H7 (cell line): ENCODE data around the gene DIS3. TPM values are rescaled to one million over a fixed set of nuclear protein-coding genes. Genes with fewer than 3 reads are reported as not detected.
A peak's percentile ranks its signal among the peaks of the same experiment; 100 is the strongest.
"Not testable (repeated sequence)": the region's sequence is repeated elsewhere in the genome, so short reads cannot be mapped to it uniquely, and the experiment has no call there.

Experiments used
- DNase-seq: peaks from one replicate; pipeline ENCODE4 v3.0.0; 2012
- H3K27me3 ChIP-seq: 2 replicates; pipeline ENCODE4 v1.6.0; 2011; ENCODE audit warnings: mild to moderate bottlenecking, low read length; ENCODE audit not compliant: control insufficient read depth, insufficient read depth
- H3K36me3 ChIP-seq: replicated peaks from 2 replicates; pipeline ENCODE4 v1.5.1; 2011; ENCODE audit warnings: low read length; ENCODE audit not compliant: control insufficient read depth, insufficient read depth
- H3K4me3 ChIP-seq: 2 replicates; pipeline ENCODE4 v1.5.1; 2011; ENCODE audit warnings: low read depth, mild to moderate bottlenecking, control low read depth, low read length, moderate library complexity; ENCODE audit not compliant: insufficient read depth
- total RNA-seq: library from RNA; depleted of rRNA; stranded (reverse); fragments of >200 nt; shearing (Covaris generic); gene quantifications from 2 replicates; pipeline ENCODE4 v1.2.3, GENCODE V29; 2014

DIS3 gene
- total RNA-seq, 1 experiment from 2014 or later: 33.3 TPM

DNA sequence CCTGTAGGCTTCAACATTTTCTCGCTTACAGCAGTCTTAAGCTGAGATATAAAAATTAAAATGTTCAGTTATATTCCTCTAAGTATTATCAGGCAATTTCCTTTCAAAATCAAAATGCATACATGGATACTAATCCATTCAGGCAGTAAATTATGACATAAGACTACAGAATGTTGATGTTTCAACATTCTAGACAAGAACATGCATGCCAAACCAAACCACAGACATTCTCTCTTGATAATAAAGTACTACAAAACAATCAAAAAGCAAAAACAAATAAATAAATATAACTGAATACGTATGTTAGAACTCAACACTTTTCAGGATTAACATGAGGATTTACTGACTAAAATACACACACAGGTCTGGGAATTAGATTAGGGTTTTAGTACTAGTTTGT, 7.7 kb downstream of the DIS3 start:
- Histone ChIP-seq H3K4me3 (no peak overlapping the region), H3K36me3 (peaks cover 23% of the 10 kb centered on the region), H3K27me3 (no peaks in the 10 kb centered on the region)
- no peak for DNase-seq

DNA sequence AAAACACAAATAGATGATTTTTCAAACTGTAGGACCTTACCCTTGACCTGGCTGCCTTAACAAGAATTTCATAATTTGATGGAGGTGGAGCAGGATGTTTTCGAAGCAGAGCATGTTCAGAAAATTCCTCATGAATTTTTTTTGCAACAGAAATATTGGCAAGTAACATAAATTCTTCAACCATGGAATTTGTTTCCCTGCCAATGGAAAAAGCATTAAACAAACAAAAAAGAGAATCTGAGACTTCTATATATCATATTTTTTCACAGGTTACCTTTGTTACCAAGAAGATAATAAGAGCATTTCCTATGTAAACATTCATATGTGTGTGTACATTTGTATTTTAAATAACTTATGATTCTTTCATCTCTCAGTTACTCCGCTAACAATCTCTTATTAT, 18.3 kb downstream of the DIS3 start:
- no peak for DNase-seq
- Histone ChIP-seq H3K36me3 (peaks cover 29% of the 10 kb centered on the region), H3K27me3 (no peaks in the 10 kb centered on the region), H3K4me3 (no peak overlapping the region)

DNA sequence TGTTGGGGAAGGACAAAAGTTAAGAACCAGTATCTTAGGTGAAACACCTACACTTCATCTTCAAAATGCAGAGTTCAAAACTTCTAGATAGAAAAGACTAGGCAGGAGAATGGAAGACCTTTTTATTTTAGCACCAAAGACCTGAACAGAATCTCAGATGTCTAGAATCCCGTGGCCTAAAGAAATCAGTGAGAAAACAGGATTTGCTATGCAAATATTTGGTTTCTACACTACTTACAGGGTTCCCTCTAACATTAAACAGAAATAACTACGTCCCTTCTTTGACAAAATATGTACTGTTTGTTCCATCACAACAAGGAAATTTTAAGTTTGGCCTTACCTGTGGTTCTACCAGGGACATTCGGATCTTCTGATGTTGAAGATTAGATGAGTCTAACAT, 21.5 kb downstream of the DIS3 start:
- Histone ChIP-seq H3K36me3 (peaks cover 27% of the 10 kb centered on the region), H3K4me3 (no peak overlapping the region), H3K27me3 (no peaks in the 10 kb centered on the region)
- DNase-seq: no peak

DNA sequence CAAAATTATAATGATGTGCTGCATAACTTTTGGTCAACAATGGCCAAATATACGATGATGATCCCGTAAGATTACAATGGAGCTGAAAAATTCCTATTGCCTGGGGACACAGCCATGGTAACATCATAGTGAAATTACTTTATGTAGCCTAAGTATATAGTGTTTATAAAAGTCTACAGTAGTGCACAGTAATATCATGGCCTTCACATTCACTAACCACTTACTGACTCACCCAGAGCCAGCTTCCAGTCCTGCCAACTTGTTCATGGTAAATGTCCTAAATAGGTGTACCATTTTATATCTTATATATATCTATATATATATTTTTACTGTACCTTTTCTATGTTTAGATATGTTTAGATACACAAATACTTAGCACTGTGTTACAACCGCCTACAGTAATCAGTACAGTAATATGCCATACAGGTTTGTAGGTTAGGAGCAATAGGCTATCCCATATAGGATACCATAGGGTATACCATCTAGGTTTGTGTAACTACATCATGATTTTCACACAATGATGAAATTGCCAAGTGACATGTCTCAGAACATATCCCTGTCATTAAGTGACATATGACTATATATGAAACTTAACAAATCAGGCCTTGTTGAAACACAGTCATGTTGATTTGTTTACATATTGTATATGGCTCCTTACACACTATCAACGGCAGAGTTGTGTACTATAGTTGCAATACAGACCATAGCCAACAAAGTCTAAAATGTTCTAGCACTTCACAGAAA, 23.7 kb downstream of the DIS3 start:
- no peak overlapping the region for H3K4me3 ChIP-seq
- no peak for DNase-seq
- no peaks in the 10 kb centered on the region for H3K27me3 ChIP-seq
- peaks cover 28% of the 10 kb centered on the region for H3K36me3 ChIP-seq

DNA sequence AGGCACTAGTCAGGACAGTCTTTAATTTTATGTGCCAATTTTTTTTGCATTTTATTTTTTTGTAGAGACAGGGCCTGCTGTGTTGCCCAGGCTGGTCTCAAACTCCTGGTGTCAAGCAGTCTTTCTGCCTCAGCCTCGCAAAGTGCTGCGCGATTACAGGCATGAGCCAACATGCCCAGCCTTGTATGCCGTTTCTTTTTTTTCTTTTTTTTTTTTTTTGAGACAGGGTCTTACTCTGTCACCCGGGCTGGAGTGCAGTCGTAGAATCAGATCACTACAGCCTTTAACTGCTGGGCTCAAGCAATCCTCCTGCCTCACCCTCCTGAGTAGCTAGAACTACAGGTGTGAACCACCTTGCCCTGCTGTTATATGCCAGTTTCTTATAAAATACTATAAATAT, 27.6 kb downstream of the DIS3 start:
- Histone ChIP-seq H3K27me3 (no peaks in the 10 kb centered on the region), H3K36me3 (peaks cover 9% of the 10 kb centered on the region), H3K4me3 (no peak overlapping the region)
- no peak for DNase-seq

DNA sequence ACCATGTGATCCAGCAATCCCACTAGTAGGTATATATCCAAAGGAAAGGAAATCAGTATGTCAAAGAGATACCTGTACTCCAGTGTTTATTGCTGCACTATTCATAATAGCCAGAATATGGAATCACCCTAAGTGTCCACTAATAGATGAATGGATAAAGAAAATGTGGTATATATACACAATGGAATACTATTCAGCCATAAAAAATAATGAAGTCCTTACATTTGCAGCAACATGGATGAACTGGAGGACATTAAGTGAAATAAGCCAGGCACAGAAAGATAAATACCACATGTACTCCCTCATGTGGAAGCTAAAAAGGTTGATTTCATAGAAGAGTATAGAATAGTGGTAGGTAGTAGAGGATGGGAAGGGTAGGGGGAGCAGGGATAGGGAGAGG, 30.5 kb downstream of the DIS3 start:
- peaks cover 11% of the 10 kb centered on the region for H3K36me3 ChIP-seq
- no peaks in the 10 kb centered on the region for H3K27me3 ChIP-seq
- H3K4me3 ChIP-seq: no peak overlapping the region
- no peak for DNase-seq

DNA sequence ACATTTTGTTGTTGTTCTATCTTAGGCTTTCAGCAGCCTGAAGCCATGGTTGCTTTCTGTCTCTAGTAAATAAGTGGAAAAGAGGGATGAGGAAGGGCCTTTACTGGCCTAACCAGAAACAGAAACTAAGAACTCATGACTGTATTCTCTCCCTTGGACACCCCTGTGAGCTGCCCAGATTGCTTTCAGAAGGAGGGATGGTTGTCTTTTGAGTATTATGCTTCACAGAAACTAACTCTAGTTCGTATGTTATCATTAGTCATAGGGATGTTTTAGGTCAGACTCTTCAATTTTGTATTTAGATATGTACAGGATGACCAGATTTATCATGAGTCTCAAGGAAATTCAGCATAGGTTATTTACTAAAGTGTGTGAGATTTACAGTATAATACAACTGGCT, 36.4 kb downstream of the DIS3 start:
- Histone ChIP-seq H3K36me3 (peaks cover 6% of the 10 kb centered on the region), H3K4me3 (no peak overlapping the region), H3K27me3 (no peaks in the 10 kb centered on the region)
- DNase-seq: no peak

DNA sequence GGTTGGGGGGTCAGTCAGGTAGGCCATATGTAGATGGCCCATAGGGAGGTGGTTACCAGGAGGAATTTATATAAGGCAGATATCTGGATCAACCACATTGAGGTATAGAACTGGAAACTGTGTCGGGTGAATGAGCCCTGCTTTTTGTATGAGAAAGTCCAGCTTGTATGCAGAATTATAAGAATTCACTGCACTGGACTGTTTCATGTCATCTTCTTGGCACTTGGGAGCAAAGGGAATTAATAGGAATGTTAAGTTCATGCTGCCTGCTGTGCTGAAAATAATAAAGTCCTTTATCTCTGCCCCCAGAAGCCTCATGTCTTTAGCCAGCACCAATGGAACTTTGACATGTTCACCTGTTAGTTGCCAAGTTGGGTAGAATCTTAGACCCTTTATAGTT, 41.7 kb downstream of the DIS3 start:
- no peak for DNase-seq
- Histone ChIP-seq H3K4me3 (no peak overlapping the region), H3K36me3 (peaks cover 4% of the 10 kb centered on the region), H3K27me3 (no peaks in the 10 kb centered on the region)

DNA sequence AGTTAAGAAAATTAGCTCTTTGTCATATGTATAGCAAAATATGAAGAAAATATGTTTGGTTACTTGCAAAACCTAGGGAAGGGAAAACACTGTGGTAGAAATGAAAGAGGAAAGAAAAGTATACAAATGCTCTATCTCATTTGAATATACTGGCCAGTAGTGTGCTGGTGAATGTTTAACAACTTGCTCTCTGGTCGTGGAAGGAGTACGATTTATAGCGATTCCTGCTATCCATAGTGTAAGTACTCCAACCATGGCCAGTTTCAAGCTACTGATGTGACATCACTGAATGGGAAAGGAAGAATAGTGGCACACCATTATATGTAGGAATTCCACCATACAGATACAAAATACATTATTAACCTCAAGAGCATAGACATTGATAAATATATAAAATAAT, 44.7 kb downstream of the DIS3 start:
- no peaks in the 10 kb centered on the region for H3K27me3 ChIP-seq
- H3K36me3 ChIP-seq: peaks cover 4% of the 10 kb centered on the region
- DNase-seq: no peak
- H3K4me3 ChIP-seq: no peak overlapping the region

DNA sequence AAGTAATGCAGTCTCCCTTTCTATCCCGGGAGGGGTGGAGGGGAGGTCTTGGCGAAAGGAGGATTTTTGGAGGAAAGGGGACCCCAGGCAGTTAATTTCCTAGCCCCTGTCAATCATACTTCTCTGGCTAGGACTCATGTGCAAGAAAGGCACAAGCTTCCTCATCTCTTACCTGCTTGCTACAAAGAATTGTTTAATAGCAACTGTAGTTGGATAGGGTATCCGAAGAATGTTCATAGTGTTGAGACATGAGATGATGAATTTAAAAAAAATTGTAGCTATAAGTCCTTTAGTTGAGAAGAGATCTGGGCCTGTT, 53.5 kb downstream of the DIS3 start:
- Histone ChIP-seq H3K27me3 (no peaks in the 10 kb centered on the region), H3K4me3 (peak overlapping the region; percentile 85), H3K36me3 (no peaks in the 10 kb centered on the region; the same call in 1 of the 2 replicates)
- DNase-seq: no peak

DNA sequence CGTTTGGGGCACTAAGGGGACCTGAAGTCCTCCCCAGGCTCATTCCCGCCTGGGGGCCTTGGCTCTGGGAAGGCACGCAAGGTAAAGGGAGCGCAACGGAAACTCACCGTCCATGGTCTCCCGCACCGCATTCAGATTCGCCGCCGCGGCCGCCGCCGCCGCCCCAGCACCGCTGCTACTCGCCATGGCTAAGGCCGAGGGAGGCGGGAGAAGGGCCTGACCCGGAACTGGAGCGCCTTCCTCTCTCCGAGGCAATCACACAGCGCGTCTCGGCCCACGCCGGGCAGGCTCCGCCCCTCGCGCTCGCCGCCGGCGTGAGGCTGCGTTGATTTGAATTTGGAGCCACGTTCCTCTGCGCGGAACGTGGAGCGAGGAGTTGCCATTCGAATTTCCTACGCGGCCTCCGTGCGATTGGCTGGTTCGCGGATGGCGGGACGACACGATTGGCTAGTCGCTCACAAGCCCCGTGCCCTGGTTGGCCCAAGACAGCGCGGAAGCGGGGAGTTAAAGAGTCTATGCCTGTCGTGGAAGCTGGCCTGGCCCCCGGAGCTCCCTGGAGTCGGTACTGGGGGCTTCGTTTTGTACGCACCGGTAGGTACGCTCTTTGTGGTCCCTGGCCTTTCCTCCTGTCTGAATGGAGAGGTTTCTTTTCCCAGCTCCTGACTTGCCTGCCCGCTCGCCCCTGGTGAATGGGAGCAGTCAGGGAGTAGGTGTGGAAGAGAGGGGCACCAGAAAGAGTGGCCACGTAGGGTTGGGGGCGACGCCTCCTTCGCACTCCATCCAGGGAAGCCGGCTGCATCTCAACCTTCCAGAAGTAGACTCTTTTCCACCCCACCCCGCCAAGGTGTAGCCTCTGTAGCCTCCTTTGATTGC, 54.0 kb downstream of the DIS3 start, which contains the start of the genes BORA and MZT1:
BORA (plus strand) TSS at position 507 of the 873 bp plus-strand sequence. CDS start 1,018 bp downstream, outside the sequence.
MZT1 (minus strand) TSS at position 213 of the 873 bp plus-strand sequence; CDS start at position 186, 27 bp downstream.
- peak; percentile 85 for DNase-seq
- H3K4me3 ChIP-seq: peak within 1 kb of the TSS; percentile 85
- H3K27me3 ChIP-seq: no peaks in the 10 kb centered on the region
- H3K36me3 ChIP-seq: no peaks in the 10 kb centered on the region; the same call in 1 of the 2 replicates

DNA sequence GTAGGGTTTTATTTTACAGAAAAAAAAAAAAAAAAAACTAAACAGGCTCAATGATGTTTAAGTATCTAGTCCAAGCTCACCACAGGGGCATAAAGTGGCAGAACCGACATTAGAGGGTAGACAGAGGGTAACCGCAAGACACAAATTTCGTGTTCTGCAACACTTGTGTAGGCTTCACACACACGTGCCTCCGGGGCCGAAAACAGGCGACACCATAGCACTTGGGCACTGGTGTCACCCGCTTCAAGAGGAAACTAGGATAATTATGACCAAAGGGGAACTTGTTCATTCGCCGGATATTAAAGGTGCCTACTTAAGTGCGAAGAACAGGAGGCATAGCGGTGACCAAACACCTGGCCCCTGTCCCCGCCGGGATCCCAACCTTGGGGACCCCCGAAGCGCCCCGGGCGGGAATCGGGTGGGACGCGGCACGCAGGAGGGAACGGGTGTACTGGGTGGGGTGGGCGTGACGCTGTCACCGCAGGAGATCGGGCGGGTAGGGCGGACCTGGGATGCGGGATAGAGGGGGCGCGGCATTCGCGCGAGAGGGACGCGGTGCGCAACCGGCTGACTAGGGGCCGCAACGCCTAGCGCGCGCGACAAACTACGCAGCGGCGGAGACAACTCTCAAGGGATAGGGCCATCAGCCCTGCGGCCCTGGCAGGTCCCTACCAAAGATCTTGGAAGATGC, 54.8 kb downstream of the DIS3 start:
- no peaks in the 10 kb centered on the region for H3K27me3 ChIP-seq
- H3K4me3 ChIP-seq: peak overlapping the region; percentile 85
- DNase-seq: peak; percentile 70
- no peaks in the 10 kb centered on the region; the same call in 1 of the 2 replicates for H3K36me3 ChIP-seq

DNA sequence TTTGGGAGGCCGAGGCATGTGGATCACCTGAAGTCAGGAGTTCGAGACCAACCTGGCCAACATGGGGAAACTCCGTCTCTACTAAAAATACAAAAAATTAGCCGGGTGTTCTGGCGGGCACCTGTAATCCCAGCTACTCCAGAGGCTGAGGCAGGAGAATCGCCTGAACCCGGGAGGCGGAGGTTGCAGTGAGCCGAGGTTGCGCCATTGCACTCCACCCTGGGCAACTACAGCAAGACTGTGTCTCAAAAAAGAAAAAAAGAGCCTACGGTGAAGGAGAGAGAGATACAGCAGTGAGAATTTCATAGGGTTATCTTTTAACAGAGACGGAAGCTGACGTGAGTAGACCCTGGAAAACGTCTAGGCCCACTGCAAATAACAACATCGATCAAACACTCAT, 55.5 kb downstream of the DIS3 start:
- DNase-seq, H3K27me3 ChIP-seq, H3K36me3 ChIP-seq, H3K4me3 ChIP-seq: not testable (repeated sequence)

DNA sequence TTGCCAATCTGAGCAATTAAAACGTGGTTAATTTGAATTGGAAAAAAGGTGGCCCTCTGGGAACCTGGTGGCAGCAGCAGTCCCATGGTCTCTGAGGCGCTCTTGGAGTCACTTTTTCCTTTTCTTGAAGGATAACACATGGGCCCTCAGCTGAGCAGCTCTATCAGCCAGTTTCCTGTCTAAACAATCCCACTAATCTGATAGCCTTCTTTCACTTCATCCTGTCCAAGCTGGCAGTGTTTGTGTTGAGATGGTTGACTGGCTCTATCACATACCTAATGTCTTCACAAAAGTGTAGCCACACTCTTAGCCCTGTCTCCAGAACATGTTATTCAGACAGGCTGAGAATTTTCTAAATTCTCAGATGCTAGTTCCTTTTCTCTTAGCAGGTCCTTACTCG, 64.9 kb downstream of the DIS3 start:
- Histone ChIP-seq H3K27me3 (no peaks in the 10 kb centered on the region), H3K4me3 (no peak overlapping the region), H3K36me3 (peaks cover 7% of the 10 kb centered on the region)
- DNase-seq: no peak
